HAP-1 (cell line): ENCODE measurements around the gene BBS4.
"Not testable (repeated sequence)": the region's sequence is repeated elsewhere in the genome, so short reads cannot be mapped to it uniquely, and the experiment has no call there.

Experiments
- DNase-seq, 2 experiments: peaks; one replicate each; pipeline ENCODE4 v3.0.0-alpha.2; 2016 to 2020; ENCODE audit warnings: low spot score in 2 of 2
- H3K27me3 ChIP-seq: fragments of 250-450 bp; sonication (Bioruptor Pico); 2 replicates; pipeline ENCODE4 v1.5.1; 2020; ENCODE audit warnings: low read depth, mild to moderate bottlenecking, moderate library complexity
- H3K36me3 ChIP-seq: fragments of 250-450 bp; sonication (Bioruptor Pico); replicated peaks from 2 replicates; pipeline ENCODE4 v1.5.1; 2020; ENCODE audit warnings: mild to moderate bottlenecking
- H3K4me1 ChIP-seq: fragments of 250-450 bp; sonication (Bioruptor Pico); 2 replicates; pipeline ENCODE4 v1.5.1; 2020; ENCODE audit warnings: mild to moderate bottlenecking
- H3K4me3 ChIP-seq: fragments of 250-450 bp; sonication (Bioruptor Pico); 2 replicates; pipeline ENCODE4 v1.5.1; 2020; ENCODE audit warnings: mild to moderate bottlenecking, moderate library complexity
- H3K9me3 ChIP-seq: fragments of 250-450 bp; sonication (Bioruptor Pico); 2 replicates; pipeline ENCODE4 v1.5.1; 2020; ENCODE audit warnings: mild to moderate bottlenecking, moderate library complexity
- in situ Hi-C: fragments of 300-500 bp; cut with MboI; formaldehyde crosslinking; loops from 3 replicates; pipeline ENCODE4 v1.14.3; 2020; ENCODE audit warnings: low sequenced_read_pairs, inconsistent platforms, mixed read lengths

Gene BBS4

DNA sequence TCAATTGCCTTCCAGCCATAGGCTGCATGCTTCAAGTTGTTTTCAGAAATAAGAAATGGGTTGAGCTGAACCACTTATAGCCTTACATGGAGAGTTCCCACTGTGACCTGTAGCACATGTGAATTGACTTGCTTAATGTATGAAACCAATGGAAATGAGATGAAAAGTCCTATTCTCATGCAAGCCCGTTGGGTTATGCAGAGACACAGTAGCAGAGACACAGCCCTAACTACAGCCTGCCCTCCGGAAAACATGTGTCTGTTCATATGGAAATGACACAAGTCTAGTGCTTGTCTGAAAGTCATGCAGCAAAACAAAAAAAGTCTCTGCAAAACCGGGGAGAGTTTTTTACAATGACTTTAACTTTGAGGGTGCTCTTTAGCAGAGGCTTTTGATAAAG is 14.5 kb upstream of the BBS4 start:
- H3K27me3 ChIP-seq: no peaks in the 10 kb centered on the region
- in situ Hi-C loops: loop anchor here (10.0 kb wide), 4 partner anchors 47 to 1653 kb away; no protein-coding TSS in a partner anchor
- H3K9me3 ChIP-seq: no peaks in the 10 kb centered on the region
- DNase-seq: peak; percentile 90 to 100
- peak overlapping the region; percentile 12 for H3K4me3 ChIP-seq
- peaks cover 18% of the 10 kb centered on the region for H3K4me1 ChIP-seq
- H3K36me3 ChIP-seq: no peaks in the 10 kb centered on the region

DNA sequence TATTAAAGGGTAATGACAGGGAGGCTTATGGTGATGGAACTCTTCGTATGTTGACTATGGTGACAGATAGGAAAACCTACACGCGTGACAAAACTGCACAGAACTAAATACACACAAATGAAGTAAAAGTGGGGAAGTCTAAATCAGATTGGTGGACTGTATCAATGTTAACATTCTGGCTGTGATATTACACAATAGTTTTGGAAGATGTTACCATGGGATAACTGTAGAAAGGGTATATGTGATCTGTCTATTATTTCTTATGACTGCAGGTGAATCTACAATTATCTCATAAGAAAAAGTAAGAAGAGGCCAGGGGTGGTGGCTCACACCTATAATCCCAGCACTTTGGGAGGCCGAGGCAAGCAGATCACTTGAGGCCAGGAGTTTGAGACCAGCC is 9.2 kb upstream of the BBS4 start:
- Histone ChIP-seq H3K36me3 (no peaks in the 10 kb centered on the region), H3K27me3 (peaks cover 34% of the 10 kb centered on the region), H3K4me3 (no peak overlapping the region), H3K9me3 (no peaks in the 10 kb centered on the region), H3K4me1 (peaks cover 7% of the 10 kb centered on the region)
- in situ Hi-C loops: loop anchor here (10.0 to 25.0 kb wide), 5 partner anchors 52 to 1648 kb away; no protein-coding TSS in a partner anchor
- no peak for DNase-seq

DNA sequence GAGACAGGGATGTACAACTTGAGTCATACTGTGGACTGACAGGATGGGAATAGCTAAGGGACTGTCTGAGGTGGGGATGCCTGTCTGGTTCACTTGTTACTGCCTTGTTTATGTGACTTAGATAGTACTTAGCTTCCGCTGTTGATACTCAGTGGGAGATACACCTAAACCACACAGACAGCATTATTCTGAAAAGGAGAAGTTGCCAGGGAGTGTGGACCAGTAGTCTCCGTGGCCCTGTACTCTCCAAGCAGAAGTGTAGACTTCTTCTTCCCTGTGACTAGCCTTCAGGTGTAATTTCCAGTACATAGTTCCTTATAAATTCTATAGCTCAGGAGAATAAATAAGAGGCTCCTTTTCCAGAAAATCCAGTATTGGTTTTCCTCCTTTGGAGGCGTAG is 5.1 kb upstream of the BBS4 start:
- Histone ChIP-seq H3K4me1 (peaks cover 5% of the 10 kb centered on the region), H3K27me3 (peaks cover 34% of the 10 kb centered on the region), H3K36me3 (no peaks in the 10 kb centered on the region), H3K9me3 (no peaks in the 10 kb centered on the region), H3K4me3 (no peak overlapping the region)
- in situ Hi-C loops: loop anchor here (25.0 kb wide), 1 partner anchor 1431 kb away; no protein-coding TSS in a partner anchor
- no peak for DNase-seq

DNA sequence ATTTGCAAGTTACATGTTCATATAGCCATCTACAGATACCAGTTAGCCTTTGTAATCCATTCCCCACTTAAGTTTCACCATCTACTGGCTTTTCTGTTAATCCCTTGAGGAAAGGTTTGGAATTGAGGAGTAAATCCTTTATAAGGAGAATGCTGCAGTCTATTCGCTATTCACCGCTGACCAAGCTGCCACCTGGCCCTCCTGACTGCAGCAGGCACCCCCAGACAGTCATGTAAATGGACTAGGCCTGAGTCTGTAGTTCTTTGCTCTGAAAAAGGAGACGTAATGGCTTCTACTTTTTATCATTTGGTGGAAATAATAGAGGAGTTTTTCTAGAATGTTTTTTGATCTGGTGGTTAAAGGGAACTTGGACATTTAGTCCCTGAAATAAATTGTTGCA is 3.2 kb upstream of the BBS4 start:
- in situ Hi-C loops: loop anchor here (25.0 kb wide), 1 partner anchor 1430 kb away; no protein-coding TSS in a partner anchor
- Histone ChIP-seq H3K27me3 (peaks cover 27% of the 10 kb centered on the region), H3K4me3 (no peak overlapping the region), H3K9me3 (no peaks in the 10 kb centered on the region), H3K36me3 (no peaks in the 10 kb centered on the region), H3K4me1 (peaks cover 7% of the 10 kb centered on the region)
- no peak for DNase-seq

DNA sequence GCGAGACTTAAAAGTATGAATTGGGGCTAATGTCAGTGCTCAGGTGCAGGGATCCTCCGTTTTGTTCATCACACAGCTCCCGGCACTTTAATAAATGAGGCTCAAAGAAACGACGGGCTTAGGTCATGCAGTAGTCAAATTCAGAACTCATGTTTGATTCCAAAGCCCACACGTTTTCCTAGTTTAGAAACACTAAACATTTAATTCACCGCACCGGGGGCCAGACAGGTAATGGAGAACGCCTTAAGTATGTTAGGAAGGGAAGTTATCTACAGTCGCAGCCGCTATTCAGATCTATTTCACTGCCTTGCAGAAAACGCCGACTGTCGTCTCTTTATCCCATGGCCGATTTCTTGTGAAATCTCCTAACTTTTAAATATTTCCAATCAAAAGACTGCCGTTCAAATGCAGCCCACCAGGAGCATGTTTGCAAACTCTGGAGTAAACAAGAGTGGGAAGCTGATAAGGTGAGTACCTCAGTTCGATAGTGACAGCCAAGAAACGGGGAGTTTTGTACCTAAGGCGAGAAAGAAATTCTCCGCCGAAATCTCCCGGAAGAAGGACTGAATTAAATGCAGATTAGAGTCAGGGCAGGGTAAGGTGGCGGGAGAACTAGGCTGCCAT is 594 bp upstream of the BBS4 start:
- H3K4me3 ChIP-seq: peak overlapping the region; percentile 45
- H3K36me3 ChIP-seq: no peaks in the 10 kb centered on the region
- no peaks in the 10 kb centered on the region for H3K9me3 ChIP-seq
- peaks cover 7% of the 10 kb centered on the region for H3K4me1 ChIP-seq
- in situ Hi-C loops: loop anchor here (25.0 kb wide), 1 partner anchor 1427 kb away; no protein-coding TSS in a partner anchor
- DNase-seq: no peak
- H3K27me3 ChIP-seq: peaks cover 3% of the 10 kb centered on the region; the same call in 1 of the 2 replicates

DNA sequence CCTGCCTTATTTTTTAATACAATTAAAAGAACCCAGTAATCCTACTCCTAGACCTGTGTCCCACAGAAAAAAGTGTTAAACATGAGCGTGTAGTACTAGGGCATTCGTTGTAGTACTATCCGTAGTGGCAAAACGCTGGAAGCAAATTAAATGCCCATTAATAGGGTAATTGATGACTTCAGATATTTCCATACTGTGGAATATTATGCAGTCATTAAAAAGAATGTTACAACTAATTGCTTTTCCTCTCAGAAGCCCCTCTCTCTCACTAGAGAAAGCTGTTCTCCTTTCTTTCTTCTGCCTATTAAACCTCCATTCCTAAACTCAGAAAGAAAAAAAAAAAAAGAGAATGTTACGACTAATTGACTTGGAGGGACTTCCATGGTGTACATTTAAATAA is 2.7 kb downstream of the BBS4 start:
- H3K4me1 ChIP-seq: peaks cover 7% of the 10 kb centered on the region
- in situ Hi-C loops: loop anchor here (25.0 kb wide), 1 partner anchor 1424 kb away; no protein-coding TSS in a partner anchor
- DNase-seq: no peak
- H3K27me3 ChIP-seq: no peaks in the 10 kb centered on the region
- no peaks in the 10 kb centered on the region for H3K36me3 ChIP-seq
- H3K4me3 ChIP-seq: no peak overlapping the region
- H3K9me3 ChIP-seq: no peaks in the 10 kb centered on the region

DNA sequence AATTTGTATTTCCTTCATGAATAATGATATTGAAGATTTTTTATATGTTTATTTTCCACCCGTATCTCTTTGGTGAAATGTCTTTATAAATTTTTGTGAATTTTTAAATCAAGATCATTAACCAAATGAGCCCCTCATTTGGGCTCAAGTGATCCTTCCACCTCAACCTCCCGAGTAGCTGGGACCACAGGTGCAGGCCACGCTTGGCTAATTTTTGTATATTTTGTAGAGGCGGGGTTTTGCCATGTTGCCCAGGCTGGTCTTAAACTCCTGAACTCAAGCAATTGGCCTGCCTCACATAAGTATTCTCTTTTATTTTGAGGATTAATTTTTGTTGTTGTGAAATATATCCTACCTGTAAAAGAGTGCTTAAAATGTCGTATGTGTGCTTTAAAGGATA is 4.9 kb downstream of the BBS4 start:
- DNase-seq: no peak
- in situ Hi-C loops: loop anchor here (25.0 kb wide), 1 partner anchor 1421 kb away; no protein-coding TSS in a partner anchor
- no peaks in the 10 kb centered on the region for H3K36me3 ChIP-seq
- peaks cover 2% of the 10 kb centered on the region; the same call in 1 of the 2 replicates for H3K4me1 ChIP-seq
- no peaks in the 10 kb centered on the region for H3K27me3 ChIP-seq
- no peak overlapping the region for H3K4me3 ChIP-seq
- no peaks in the 10 kb centered on the region for H3K9me3 ChIP-seq

DNA sequence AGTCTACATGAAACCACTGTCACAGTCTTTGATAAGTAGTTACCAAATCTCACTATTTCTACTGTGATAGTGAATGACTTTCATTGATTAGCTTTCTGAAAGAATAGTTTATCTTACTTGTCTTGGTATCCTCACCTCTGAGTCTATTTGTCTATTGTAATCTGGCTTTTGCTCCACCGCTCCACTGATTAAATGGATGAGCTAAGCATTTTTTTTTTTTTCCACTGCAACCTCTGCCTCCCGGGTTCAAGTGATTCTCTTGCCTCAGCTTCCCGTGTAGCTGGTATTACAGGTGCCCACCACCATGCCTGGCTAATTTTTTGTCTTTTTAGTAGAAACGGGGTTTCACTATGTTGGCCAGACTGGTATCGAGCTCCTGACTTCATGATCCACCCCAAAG is 12.9 kb downstream of the BBS4 start:
- Histone ChIP-seq H3K4me1 (no peaks in the 10 kb centered on the region), H3K27me3 (no peaks in the 10 kb centered on the region), H3K4me3 (no peak overlapping the region), H3K36me3 (no peaks in the 10 kb centered on the region), H3K9me3 (no peaks in the 10 kb centered on the region)
- in situ Hi-C loops: loop anchor here (25.0 kb wide), 1 partner anchor 1413 kb away; no protein-coding TSS in a partner anchor
- DNase-seq: no peak

DNA sequence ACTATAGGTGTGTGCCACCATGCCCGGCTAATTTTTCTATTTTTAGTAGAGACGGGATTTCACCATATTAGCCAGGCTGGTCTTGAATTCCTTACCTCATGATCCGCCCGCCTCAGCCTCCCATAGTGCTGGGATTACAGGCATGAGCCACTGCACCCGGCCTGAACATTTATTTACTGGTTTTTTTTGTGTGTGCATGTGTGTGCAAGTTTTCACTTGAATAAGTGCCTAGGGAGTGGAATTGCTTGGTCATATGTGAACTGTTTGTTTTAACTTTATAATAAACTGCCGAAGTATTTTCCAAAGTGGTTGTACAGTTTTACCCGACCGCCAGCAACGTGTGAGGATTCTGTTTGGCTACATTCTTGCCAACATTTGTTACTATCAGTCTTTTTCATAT is 14.1 kb downstream of the BBS4 start:
- in situ Hi-C loops: no loop called here
- Histone ChIP-seq H3K9me3 (no peaks in the 10 kb centered on the region), H3K4me1 (no peaks in the 10 kb centered on the region), H3K4me3 (no peak overlapping the region), H3K27me3 (no peaks in the 10 kb centered on the region), H3K36me3 (no peaks in the 10 kb centered on the region)
- DNase-seq: no peak

DNA sequence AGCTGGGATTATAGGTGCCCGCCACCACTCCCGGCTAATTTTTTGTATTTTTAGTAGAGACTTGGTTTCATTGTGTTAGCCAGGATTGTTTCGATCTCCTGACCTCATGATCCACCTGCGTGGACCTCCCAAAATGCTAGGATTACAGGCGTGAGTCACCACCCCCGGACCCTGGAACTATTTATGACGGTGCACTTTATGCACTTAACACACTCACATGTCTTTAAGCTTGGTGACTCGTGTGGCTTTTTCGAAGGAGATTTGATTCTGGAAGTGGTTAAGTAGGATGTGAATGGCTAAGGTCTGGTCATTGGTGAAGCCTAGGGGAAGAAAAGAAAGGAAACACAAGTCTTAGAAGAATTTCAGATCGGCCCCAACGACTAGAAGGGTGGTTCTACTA is 20.3 kb downstream of the BBS4 start:
- in situ Hi-C loops: no loop called here
- no peak for DNase-seq
- Histone ChIP-seq H3K36me3 (no peaks in the 10 kb centered on the region), H3K27me3 (no peaks in the 10 kb centered on the region), H3K4me1 (no peaks in the 10 kb centered on the region), H3K4me3 (no peak overlapping the region), H3K9me3 (no peaks in the 10 kb centered on the region)

DNA sequence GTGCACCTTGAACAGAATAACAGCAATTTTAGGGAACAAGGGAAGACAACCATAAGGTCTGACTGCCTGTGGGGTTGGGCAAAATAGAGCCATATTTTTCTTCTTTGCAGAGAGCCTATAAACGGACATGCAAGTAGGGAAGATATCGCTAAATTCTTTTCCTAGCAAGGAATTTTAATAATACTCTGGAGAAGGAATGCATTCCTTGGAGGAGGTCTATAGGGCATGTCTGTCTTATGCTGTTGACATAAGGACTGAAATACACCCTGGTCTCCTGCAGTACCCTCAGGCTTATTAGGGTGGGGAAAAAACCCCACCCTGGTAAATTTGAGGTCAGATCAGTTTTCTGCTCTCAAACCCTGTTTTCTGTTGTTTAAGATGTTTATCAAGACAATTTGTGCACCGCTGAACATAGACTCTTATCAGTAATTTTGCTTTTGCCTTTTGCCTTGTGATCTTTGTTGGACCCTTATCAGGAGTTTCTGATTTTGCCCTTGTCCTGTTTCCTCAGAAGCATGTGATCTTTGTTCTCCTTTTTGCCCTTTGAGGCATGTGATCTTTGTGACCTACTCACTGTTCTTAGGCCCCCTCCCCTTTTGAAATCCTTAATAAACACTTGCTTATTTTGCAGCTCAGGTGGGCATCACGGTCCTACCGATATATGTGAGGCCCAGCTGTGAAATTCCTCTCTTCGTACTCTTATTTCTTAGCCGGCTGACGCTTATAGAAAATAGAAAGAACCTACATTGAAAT is 22.7 kb downstream of the BBS4 start:
- H3K36me3 ChIP-seq, H3K4me3 ChIP-seq, H3K4me1 ChIP-seq, DNase-seq, H3K9me3 ChIP-seq, H3K27me3 ChIP-seq, in situ Hi-C loops: not testable (repeated sequence)

DNA sequence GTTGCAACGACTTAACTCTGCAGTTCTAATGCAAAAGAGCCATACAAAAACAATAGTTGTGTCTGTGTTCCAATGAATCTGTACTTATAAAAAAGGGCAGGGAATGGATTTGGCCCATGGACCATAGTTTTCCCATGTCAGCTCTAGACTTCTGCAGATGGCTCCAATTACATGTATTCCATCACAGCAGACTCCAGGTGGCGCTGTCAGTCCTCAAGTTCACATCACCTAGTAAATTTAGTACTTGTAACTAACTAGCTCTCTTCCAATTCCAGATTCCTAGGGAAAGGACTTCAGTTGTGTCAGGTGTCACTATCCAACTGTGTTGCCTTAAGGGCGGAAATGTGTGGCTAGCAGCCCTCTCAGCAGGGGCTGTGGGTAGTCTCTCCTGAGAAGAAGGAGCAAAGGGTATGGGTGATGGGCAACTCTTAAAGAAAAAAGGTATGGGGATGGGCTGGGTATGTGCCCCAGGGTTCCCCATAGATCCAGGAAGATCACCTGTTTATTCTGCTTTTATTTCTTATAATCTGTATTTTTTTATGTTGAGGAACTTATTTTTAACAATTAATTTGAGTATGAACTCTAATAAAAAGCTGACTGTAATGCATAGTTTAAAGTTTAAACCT is 36.2 kb downstream of the BBS4 start:
- DNase-seq: peak; percentile 86 to 92
- Histone ChIP-seq H3K36me3 (no peaks in the 10 kb centered on the region; the same call in 1 of the 2 replicates), H3K4me1 (no peaks in the 10 kb centered on the region), H3K4me3 (no peak overlapping the region), H3K27me3 (no peaks in the 10 kb centered on the region), H3K9me3 (no peaks in the 10 kb centered on the region)
- in situ Hi-C loops: no loop called here

DNA sequence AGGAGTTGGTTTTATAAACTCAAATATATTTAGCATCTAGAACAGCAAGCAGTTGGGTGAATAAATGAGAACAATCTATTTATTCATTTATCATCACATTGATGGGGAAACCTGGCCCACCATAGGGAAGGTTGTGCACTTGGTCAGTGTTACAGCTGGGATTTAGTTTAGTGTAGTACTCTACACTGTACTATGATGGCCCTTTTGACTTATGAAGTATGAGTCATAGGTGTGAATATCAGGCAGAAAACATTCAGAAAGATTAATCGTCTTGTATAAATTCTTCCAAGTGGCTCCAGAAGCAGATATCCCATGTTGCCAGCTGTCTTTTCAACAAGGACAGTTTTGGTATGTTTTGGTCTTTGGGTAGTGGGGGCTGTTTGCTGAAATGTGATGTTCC is 38.0 kb downstream of the BBS4 start:
- no peaks in the 10 kb centered on the region for H3K4me1 ChIP-seq
- in situ Hi-C loops: no loop called here
- H3K27me3 ChIP-seq: no peaks in the 10 kb centered on the region
- H3K9me3 ChIP-seq: no peaks in the 10 kb centered on the region
- no peaks in the 10 kb centered on the region for H3K36me3 ChIP-seq
- no peak overlapping the region for H3K4me3 ChIP-seq
- DNase-seq: no peak

DNA sequence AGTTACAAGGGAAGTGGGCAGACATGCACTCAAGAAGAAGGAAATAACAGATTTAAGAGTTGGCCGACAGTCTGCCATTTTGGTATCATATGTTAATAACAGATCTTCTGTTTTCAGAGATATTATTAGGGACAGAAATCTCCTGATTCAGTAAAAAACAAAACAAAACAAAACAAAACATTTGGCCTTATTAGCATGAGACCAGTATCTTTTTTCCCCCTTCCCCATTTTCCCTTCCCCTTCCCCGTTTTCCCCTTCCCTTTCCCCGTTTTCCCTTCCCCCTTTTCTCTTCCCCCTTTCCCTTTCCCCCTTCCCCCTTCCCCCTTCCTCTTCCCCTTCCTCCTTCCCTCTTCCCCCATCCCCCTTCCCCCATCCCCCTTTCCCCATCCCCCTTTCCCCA is 39.4 kb downstream of the BBS4 start:
- no peak for DNase-seq
- H3K9me3 ChIP-seq: no peaks in the 10 kb centered on the region
- in situ Hi-C loops: no loop called here

More for the DNA sequence above, 39.4 kb downstream of the BBS4 start:
- Histone ChIP-seq H3K4me3 (no peak overlapping the region), H3K27me3 (no peaks in the 10 kb centered on the region), H3K36me3 (no peaks in the 10 kb centered on the region), H3K4me1 (no peaks in the 10 kb centered on the region)
